Calu3 (cell line): Measurements from ENCODE around the gene IGSF3. TPM values are rescaled to one million over a fixed set of nuclear protein-coding genes. Genes with fewer than 3 reads are reported as not detected.

Experiments
- BruUV-seq: library from RNA; stranded (reverse); fragments of 400-500 nt; replicated peaks from 2 replicates; lab custom pipeline; 2021; lab: Mats Ljungman, UMichigan
- CTCF ChIA-PET: fragments of 300-600 bp; sonication (Branson Sonifier 250); formaldehyde crosslinking; loops from one replicate; lab custom pipeline; 2022; ENCODE audit warnings: antibody characterized with exemption; lab: Charles Lee
- DNase-seq: peaks from one replicate; pipeline ENCODE4 v3.0.0; 2022
- H3K27ac Mint-ChIP-seq: one replicate; pipeline ENCODE4 v1.8.0; 2022; ENCODE audit warnings: mixed read lengths; ENCODE audit not compliant: unreplicated experiment
- H3K27me3 Mint-ChIP-seq: one replicate; pipeline ENCODE4 v1.8.0; 2022; ENCODE audit warnings: mixed read lengths; ENCODE audit not compliant: unreplicated experiment
- H3K36me3 Mint-ChIP-seq: one replicate; pipeline ENCODE4 v1.8.0; 2022; ENCODE audit warnings: mild to moderate bottlenecking, moderate library complexity, mixed read lengths; ENCODE audit not compliant: insufficient read depth, unreplicated experiment
- H3K4me1 Mint-ChIP-seq: one replicate; pipeline ENCODE4 v1.8.0; 2022; ENCODE audit warnings: mild to moderate bottlenecking, low read depth, mixed read lengths; ENCODE audit not compliant: unreplicated experiment
- H3K4me3 Mint-ChIP-seq: one replicate; pipeline ENCODE4 v1.8.0; 2022; ENCODE audit warnings: mild to moderate bottlenecking, low read depth, moderate library complexity, mixed read lengths; ENCODE audit not compliant: unreplicated experiment
- H3K9me3 Mint-ChIP-seq: one replicate; pipeline ENCODE4 v1.8.0; 2022; ENCODE audit warnings: low read depth, mixed read lengths; ENCODE audit not compliant: unreplicated experiment
- CTCF ChIP-seq: fragments of 200-600 bp; IDR thresholded peaks from one replicate; pipeline ENCODE4 v1.8.0; 2022; ENCODE audit warnings: antibody characterized with exemption; ENCODE audit not compliant: unreplicated experiment
- intact Hi-C: fragments of 100-400 bp; cut with micrococcal nuclease; formaldehyde crosslinking; loops from one replicate; pipeline ENCODE4 v1.10.0; 2022; ENCODE audit not compliant: unreplicated experiment
- total RNA-seq: library from RNA; stranded (reverse); gene quantifications from 2 replicates; pipeline ENCODE4 v1.2.3, GENCODE V29; 2022

IGSF3 gene
- total RNA-seq, 1 experiment from 2014 or later = 15.3 TPM

- Mint-ChIP-seq H3K4me1 (no peaks in the 10 kb centered on the region), H3K36me3 (no peaks in the 10 kb centered on the region), H3K27ac (no peak overlapping the region), H3K9me3 (no peaks in the 10 kb centered on the region), H3K27me3 (no peaks in the 10 kb centered on the region), H3K4me3 (no peak overlapping the region)
- CTCF ChIA-PET = no interaction called here
- intact Hi-C loops = no loop called here
- no peak for TF ChIP-seq CTCF
- no peak for DNase-seq
- no TSS peak for BruUV-seq
These were observed 86.1 kb downstream of the IGSF3 start for GRCh38 chr1:116581323-116581885.

- TF ChIP-seq CTCF = no peak
- H3K27me3 Mint-ChIP-seq = no peaks in the 10 kb centered on the region
- intact Hi-C loops = no loop called here
- H3K9me3 Mint-ChIP-seq = no peaks in the 10 kb centered on the region
- H3K4me1 Mint-ChIP-seq = no peaks in the 10 kb centered on the region
- H3K4me3 Mint-ChIP-seq = no peak overlapping the region
- CTCF ChIA-PET = no interaction called here
- H3K36me3 Mint-ChIP-seq = no peaks in the 10 kb centered on the region
- no peak overlapping the region for H3K27ac Mint-ChIP-seq
- DNase-seq = no peak
- no TSS peak for BruUV-seq
These were observed 86.8 kb downstream of the IGSF3 start for GRCh38 chr1:116580446-116581322.

GRCh38 chr1:116579259-116579875 lies 88.2 kb downstream of the IGSF3 start:
- DNase-seq = no peak
- no peak overlapping the region for H3K27ac Mint-ChIP-seq
- intact Hi-C loops = loop anchor here (5.0 kb wide), 1 partner anchor 238 kb away; no protein-coding TSS in a partner anchor
- no peaks in the 10 kb centered on the region for H3K27me3 Mint-ChIP-seq
- BruUV-seq = no TSS peak
- no peaks in the 10 kb centered on the region for H3K9me3 Mint-ChIP-seq
- no peak overlapping the region for H3K4me3 Mint-ChIP-seq
- no peaks in the 10 kb centered on the region for H3K4me1 Mint-ChIP-seq
- H3K36me3 Mint-ChIP-seq = no peaks in the 10 kb centered on the region
- TF ChIP-seq CTCF = no peak
- CTCF ChIA-PET = no interaction called here

- Mint-ChIP-seq H3K27ac (no peak overlapping the region), H3K36me3 (no peaks in the 10 kb centered on the region), H3K4me3 (no peak overlapping the region), H3K9me3 (no peaks in the 10 kb centered on the region), H3K4me1 (peaks cover 6% of the 10 kb centered on the region), H3K27me3 (no peaks in the 10 kb centered on the region)
- intact Hi-C loops = loop anchor here (5.0 kb wide), 1 partner anchor 239 kb away; no protein-coding TSS in a partner anchor
- CTCF ChIA-PET = no interaction called here
- DNase-seq = no peak
- BruUV-seq = no TSS peak
- TF ChIP-seq CTCF = no peak
These were observed 89.0 kb downstream of the IGSF3 start for GRCh38 chr1:116578581-116578980.
